IMR-90 (cell line): ENCODE results near the gene MRTFB. TPM values are rescaled to one million over a fixed set of nuclear protein-coding genes. Genes with fewer than 3 reads are reported as not detected.

Experiments used
- ATAC-seq: fragments of 200-7000 bp; cut with Tn5 transposase; 2 replicates; pipeline ENCODE4 v1.9.1; 2020; ENCODE audit warnings: low read depth, mild to moderate bottlenecking, moderate library complexity
- BruUV-seq: library from RNA; stranded (reverse); fragments of 400-500 nt; replicated peaks from 2 replicates; lab custom pipeline; 2021; lab: Mats Ljungman, UMichigan
- CTCF ChIA-PET: fragments of 300-600 bp; formaldehyde crosslinking; extraction: SDS; loops from one replicate; lab custom pipeline; 2021; ENCODE audit warnings: antibody characterized with exemption; lab: Yijun Ruan, JAX
- POLR2A ChIA-PET: fragments of 300-600 bp; sonication (Branson Sonifier 250); formaldehyde crosslinking; loops from one replicate; lab custom pipeline; 2022; ENCODE audit warnings: antibody characterized with exemption; ENCODE audit not compliant: unreplicated experiment; lab: Charles Lee
- DNase-seq: peaks from one replicate; pipeline ENCODE4 v3.0.0; 2013
- H2AFZ ChIP-seq: replicated peaks from 2 replicates; pipeline ENCODE3; 2013; ENCODE audit warnings: low read length, mild to moderate bottlenecking; ENCODE audit not compliant: poor library complexity
- H2AK5ac ChIP-seq: 2 replicates; pipeline ENCODE4 v1.6.1; 2013; ENCODE audit warnings: low read depth, low read length, inconsistent platforms
- H2AK9ac ChIP-seq: replicated peaks from 2 replicates; pipeline ENCODE3; 2013; ENCODE audit warnings: mild to moderate bottlenecking, low read depth, low read length, moderate library complexity; ENCODE audit not compliant: poor library complexity
- H2BK120ac ChIP-seq: 2 replicates; pipeline ENCODE4 v1.6.1; 2013; ENCODE audit warnings: low read depth, low read length, inconsistent platforms
- H2BK15ac ChIP-seq: 3 replicates; pipeline ENCODE4 v1.6.1; 2013; ENCODE audit warnings: low read depth, low read length, inconsistent platforms
- H2BK20ac ChIP-seq: 2 replicates; pipeline ENCODE4 v1.6.1; 2013; ENCODE audit warnings: low read depth, mild to moderate bottlenecking, inconsistent platforms, low read length, moderate library complexity
- H2BK5ac ChIP-seq: 2 replicates; pipeline ENCODE4 v1.6.1; 2013; ENCODE audit warnings: mild to moderate bottlenecking, low read depth, low read length, inconsistent platforms; ENCODE audit not compliant: poor library complexity, severe bottlenecking
- H3K14ac ChIP-seq: replicated peaks from 2 replicates; pipeline ENCODE4 v1.6.1; 2013; ENCODE audit warnings: low read depth, low read length, inconsistent platforms
- H3K18ac ChIP-seq: 2 replicates; pipeline ENCODE4 v1.6.1; 2013; ENCODE audit warnings: low read depth, low read length, control low read depth
- H3K23ac ChIP-seq: 2 replicates; pipeline ENCODE4 v1.6.1; 2013; ENCODE audit warnings: low read depth, low read length, inconsistent platforms
- H3K27ac ChIP-seq: 2 replicates; pipeline ENCODE4 v1.5.1; 2013; ENCODE audit warnings: mild to moderate bottlenecking, control low read depth, low read length; ENCODE audit not compliant: insufficient read depth
- H3K27me3 ChIP-seq: 2 replicates; pipeline ENCODE4 v1.6.1; 2013; ENCODE audit warnings: low read length; ENCODE audit not compliant: control insufficient read depth, insufficient read depth
- H3K36me3 ChIP-seq: 2 replicates; pipeline ENCODE4 v1.6.1; 2013; ENCODE audit warnings: low read length, mixed read lengths; ENCODE audit not compliant: control insufficient read depth, insufficient read depth
- H3K4ac ChIP-seq: 2 replicates; pipeline ENCODE4 v1.6.1; 2013; ENCODE audit warnings: low read depth, low read length, inconsistent platforms
- H3K4me1 ChIP-seq: 2 replicates; pipeline ENCODE4 v1.6.1; 2013; ENCODE audit warnings: low read length, mixed read lengths; ENCODE audit not compliant: control insufficient read depth, insufficient read depth
- H3K4me2 ChIP-seq: 2 replicates; pipeline ENCODE4 v1.6.1; 2013; ENCODE audit warnings: low read depth, mild to moderate bottlenecking, control low read depth, low read length, moderate library complexity
- H3K4me3 ChIP-seq: 2 replicates; pipeline ENCODE4 v1.5.1; 2013; ENCODE audit warnings: low read depth, mild to moderate bottlenecking, control low read depth, low read length, moderate library complexity; ENCODE audit not compliant: insufficient read depth
- H3K56ac ChIP-seq: 2 replicates; pipeline ENCODE4 v1.6.1; 2013; ENCODE audit warnings: low read length, inconsistent platforms; ENCODE audit not compliant: insufficient read depth; ENCODE audit errors: extremely low read depth
- H3K79me1 ChIP-seq, 2 experiments: 2 replicates each; pipeline ENCODE4 v1.6.1; 2013; ENCODE audit warnings: low read length in 2 of 2, inconsistent platforms in 1 of 2, low read depth in 1 of 2
- H3K9ac ChIP-seq: 2 replicates; pipeline ENCODE4 v1.6.1; 2013; ENCODE audit warnings: low read depth, low read length, control low read depth
- H3K9me1 ChIP-seq: 2 replicates; pipeline ENCODE4 v1.6.1; 2013; ENCODE audit warnings: low read length, inconsistent platforms; ENCODE audit not compliant: insufficient read depth
- H3K9me3 ChIP-seq: 2 replicates; pipeline ENCODE4 v1.6.1; 2013; ENCODE audit warnings: low read length; ENCODE audit not compliant: control insufficient read depth, insufficient read depth
- H4K20me1 ChIP-seq: 2 replicates; pipeline ENCODE4 v1.6.1; 2013; ENCODE audit warnings: low read length, inconsistent platforms; ENCODE audit not compliant: insufficient read depth
- H4K5ac ChIP-seq: 2 replicates; pipeline ENCODE4 v1.6.1; 2013; ENCODE audit warnings: mild to moderate bottlenecking, low read depth, low read length, control low read depth
- H4K8ac ChIP-seq, 2 experiments: 2 replicates each; pipeline ENCODE4 v1.6.1; 2013; ENCODE audit warnings: low read depth in 2 of 2, low read length in 2 of 2, control low read depth in 1 of 2, inconsistent platforms in 1 of 2
- H4K91ac ChIP-seq: 2 replicates; pipeline ENCODE4 v1.6.1; 2013; ENCODE audit warnings: low read depth, low read length, inconsistent platforms; ENCODE audit not compliant: insufficient read depth
- BHLHE40 ChIP-seq: fragments of 150-350 bp; IDR thresholded peaks from 2 replicates; pipeline ENCODE4 v1.6.1; 2016; ENCODE audit warnings: mild to moderate bottlenecking, low read depth, low read length
- NFE2L2 ChIP-seq: fragments of 150-350 bp; IDR thresholded peaks from 2 replicates; pipeline ENCODE4 v1.6.1; 2016; ENCODE audit warnings: low read depth, mild to moderate bottlenecking, low read length
- RCOR1 ChIP-seq: IDR thresholded peaks from 2 replicates; pipeline ENCODE4 v1.6.1; 2012; ENCODE audit warnings: mild to moderate bottlenecking, low read length, improper control_type of control experiment; ENCODE audit not compliant: insufficient replicate concordance
- WGBS, 2 experiments: methylation state at CpG; one replicate each; pipeline versions ENCODE4 v1.1.5 to v1.1.7; 2013; ENCODE audit warnings: missing lambda C conversion rate in 2 of 2; ENCODE audit not compliant: insufficient read length in 1 of 2; ENCODE audit errors: extremely low coverage in 2 of 2; 5-methylcytosine and 5-hydroxymethylcytosine counted together
- dilution Hi-C: fragments of 300-500 bp; cut with HindIII; formaldehyde crosslinking; loops from one replicate; pipeline ENCODE4 v1.14.3; 2018; ENCODE audit warnings: low sequenced_read_pairs; ENCODE audit not compliant: unreplicated experiment
- in situ Hi-C: fragments of 300-500 bp; cut with MboI; formaldehyde crosslinking; loops from 3 replicates; pipeline ENCODE4 v1.14.3; 2019; ENCODE audit warnings: low sequenced_read_pairs, inconsistent platforms, mixed read lengths
- intact Hi-C: fragments of 100-400 bp; cut with micrococcal nuclease; formaldehyde crosslinking; loops from 2 replicates; pipeline ENCODE4 v1.10.0; 2022
- polyA plus RNA-seq, 3 experiments: library from polyadenylated mRNA; depleted of rRNA; stranded (reverse); fragments of >200 nt; gene quantifications; 2 replicates each; pipeline ENCODE4 v1.2.3, GENCODE V29; 2012; ENCODE audit warnings: low replicate concordance in 1 of 3
- total RNA-seq: library from RNA; depleted of rRNA; stranded (reverse); fragments of >200 nt; gene quantifications from 2 replicates; pipeline ENCODE4 v1.2.3, GENCODE V29; 2012

Gene MRTFB
- total and polyA plus RNA-seq, 2 of the 4 experiments (the other 2 are of a cell fraction): 4.4 to 5.4 TPM

GRCh38 chr16:14263011-14263410 is 191.9 kb downstream of the MRTFB start:
- no peak overlapping the region for H3K23ac ChIP-seq
- DNase-seq (no peak), ATAC-seq (no peak)
- no TSS peak for BruUV-seq
- no peak overlapping the region for H2BK15ac ChIP-seq
- no peak overlapping the region for H3K56ac ChIP-seq
- H3K14ac ChIP-seq: no peak overlapping the region
- no peak overlapping the region for H2AK5ac ChIP-seq
- no peak overlapping the region for H3K4ac ChIP-seq
- no peaks in the 10 kb centered on the region for H4K20me1 ChIP-seq
- H3K4me1 ChIP-seq: no peaks in the 10 kb centered on the region
- H3K27me3 ChIP-seq: no peaks in the 10 kb centered on the region
- H2BK5ac ChIP-seq: no peak overlapping the region
- no peak overlapping the region for H4K8ac ChIP-seq
- CTCF ChIA-PET: interaction anchor here (0.8 kb wide), 1 partner anchor 15 kb away, joined by 3 read pairs; no protein-coding TSS in a partner anchor
- H3K27ac ChIP-seq: no peak overlapping the region
- H3K18ac ChIP-seq: no peak overlapping the region
- H2AK9ac ChIP-seq: no peak overlapping the region
- H4K91ac ChIP-seq: no peak overlapping the region
- no peak overlapping the region for H3K4me3 ChIP-seq
- no peaks in the 10 kb centered on the region for H3K9me1 ChIP-seq
- no peak overlapping the region for H3K4me2 ChIP-seq
- H2BK120ac ChIP-seq: no peak overlapping the region
- intact Hi-C loops (no loop called here), in situ Hi-C loops (no loop called here), dilution Hi-C loops (no loop called here)
- H2AFZ ChIP-seq: no peak overlapping the region
- no peaks in the 10 kb centered on the region for H3K79me1 ChIP-seq
- no peak overlapping the region for H4K5ac ChIP-seq
- no peak overlapping the region for H3K9ac ChIP-seq
- POLR2A ChIA-PET: no interaction called here
- H3K9me3 ChIP-seq: no peaks in the 10 kb centered on the region
- H3K36me3 ChIP-seq: peaks cover 15% of the 10 kb centered on the region
- no CpG with 5 or more reads among the region's 5 CpGs for WGBS, 2 experiments
- TF ChIP-seq BHLHE40: no peak
- no peak for TF ChIP-seq NFE2L2
- no peak for TF ChIP-seq RCOR1
- no peak overlapping the region for H2BK20ac ChIP-seq
